Eye (tissue), 1 donor: ENCODE results near the gene HES3.
A peak's percentile ranks its signal among the peaks of the same experiment; 100 is the strongest.

Experiments
- DNase-seq: peaks from one replicate; pipeline ENCODE4 v3.0.0-alpha.2; 2015

HES3 gene

DNA sequence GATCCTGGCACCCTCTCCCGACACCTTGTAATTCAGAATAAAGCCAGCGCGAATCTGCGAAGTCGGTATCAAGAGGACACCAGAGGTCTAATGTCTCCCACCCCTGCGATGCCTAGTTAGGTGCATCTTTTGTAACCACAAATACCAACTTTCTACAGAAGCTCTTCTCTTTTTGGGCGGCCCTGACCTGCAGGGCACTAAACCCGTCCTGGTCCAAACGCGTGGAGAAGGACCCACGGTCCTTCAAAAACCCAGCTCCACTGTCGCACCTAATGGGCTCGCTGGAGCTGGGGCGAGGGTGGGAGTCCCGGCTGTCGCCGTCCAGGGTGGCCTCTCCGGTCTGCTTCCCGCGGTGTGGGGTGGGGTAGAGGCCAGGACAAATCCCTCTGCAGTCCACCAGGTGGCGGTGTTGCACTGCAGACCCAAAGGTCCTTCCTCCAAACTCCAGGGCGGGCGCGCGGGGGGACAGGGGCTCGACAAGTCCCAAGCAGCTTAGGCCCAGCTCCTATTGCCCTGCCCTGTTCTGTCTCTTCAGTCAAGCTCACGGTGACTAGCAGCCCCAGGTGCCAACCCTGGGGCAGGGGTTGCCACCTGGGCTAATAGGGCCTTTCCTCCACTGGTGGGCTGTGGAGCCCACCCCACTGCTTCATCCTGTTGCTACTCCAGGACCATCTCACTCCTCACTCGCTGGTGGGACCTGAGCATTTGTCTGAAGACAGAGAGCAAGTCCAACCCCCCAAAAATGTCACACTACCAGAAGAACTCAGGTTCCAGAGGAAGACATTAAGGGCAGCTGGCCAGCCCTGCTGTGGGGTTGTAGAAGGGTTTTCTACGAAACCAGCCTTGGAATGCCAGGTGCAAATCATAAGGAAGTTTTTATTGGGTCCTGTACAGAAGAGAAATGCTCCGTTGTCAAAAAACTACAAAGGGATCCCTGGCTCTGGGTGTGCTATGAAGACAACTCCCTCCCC is 2.8 kb downstream of the HES3 start:
- DNase-seq: peak; percentile 95

GRCh38 chr1:6247651-6248050 is 3.7 kb downstream of the HES3 start:
- no peak for DNase-seq

DNA sequence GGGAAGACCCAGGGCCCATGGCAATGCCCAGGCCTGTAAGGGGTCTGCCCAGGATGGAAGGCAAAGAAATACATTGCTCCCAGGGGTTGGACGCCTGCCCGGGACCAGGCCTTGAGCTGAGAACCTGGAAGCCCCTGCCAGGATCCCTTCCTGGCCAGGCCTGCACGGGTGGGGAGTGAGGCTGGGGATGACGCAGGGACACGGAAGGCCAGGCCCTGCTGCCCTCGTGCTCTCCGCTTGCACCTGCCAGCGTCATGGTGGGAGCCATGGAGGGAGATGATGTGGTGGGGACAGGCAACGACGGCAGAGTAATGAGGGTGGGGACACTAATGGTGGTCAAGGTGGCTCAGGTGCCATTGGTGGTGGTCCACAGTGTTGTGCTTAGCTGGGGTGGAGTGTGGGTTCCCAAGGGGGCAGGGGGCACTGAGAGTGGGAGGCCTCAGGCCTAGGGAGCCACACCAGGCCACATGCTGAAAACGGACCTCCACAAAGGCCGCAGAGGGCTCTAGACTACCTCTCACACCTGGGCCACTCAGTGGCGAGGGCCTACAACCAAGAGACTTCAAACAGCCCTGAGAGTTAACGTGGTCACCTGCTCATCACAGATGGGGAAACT is 4.3 kb downstream of the HES3 start:
- no peak for DNase-seq

DNA sequence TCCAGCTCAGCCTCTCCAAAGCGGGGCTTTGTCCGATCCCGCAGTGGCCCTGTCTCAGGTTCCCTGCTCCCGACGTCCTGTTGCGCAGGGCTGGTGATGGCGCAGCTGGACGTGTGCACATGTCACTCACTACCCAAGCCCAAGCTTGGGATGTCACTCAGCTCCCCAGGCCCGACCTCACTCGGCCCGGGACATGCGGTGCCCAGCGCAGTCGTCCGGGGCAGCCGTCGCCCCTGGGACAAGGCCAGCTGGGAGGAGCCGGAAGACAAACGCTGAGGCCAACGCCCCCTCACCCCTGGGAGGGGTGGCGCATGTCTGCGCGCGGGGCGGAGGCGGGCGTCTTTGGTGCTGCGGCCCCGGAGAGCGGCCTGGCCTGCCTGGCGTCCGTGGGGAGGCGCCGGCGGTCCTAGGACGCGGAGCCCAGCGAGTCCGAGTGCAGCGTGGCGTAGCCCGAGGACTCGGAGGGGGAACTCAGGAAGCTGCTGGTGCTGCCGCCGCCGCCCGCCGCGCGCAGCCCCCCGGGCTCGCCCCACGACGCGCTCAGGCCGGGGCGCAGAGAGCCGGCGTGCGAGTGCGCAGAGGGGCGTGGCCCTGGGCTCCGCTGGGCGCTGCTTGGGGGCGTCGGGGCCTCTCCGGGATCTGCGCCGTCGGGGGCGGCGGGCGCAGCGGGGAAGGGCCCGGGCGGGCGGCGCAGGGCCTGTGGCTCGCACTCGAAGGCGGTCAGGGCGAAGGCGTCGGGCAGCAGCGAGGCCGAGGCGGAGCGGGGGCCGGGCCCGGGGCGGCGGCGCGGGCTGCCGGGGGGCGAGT is 5.2 kb downstream of the HES3 start:
- peak; percentile 64 for DNase-seq

GRCh38 chr1:6249739-6250689 is 6.0 kb downstream of the HES3 start:
- DNase-seq: no peak

- DNase-seq: no peak
Measured at GRCh38 chr1:6251233-6251632, 7.3 kb downstream of the HES3 start.

DNA sequence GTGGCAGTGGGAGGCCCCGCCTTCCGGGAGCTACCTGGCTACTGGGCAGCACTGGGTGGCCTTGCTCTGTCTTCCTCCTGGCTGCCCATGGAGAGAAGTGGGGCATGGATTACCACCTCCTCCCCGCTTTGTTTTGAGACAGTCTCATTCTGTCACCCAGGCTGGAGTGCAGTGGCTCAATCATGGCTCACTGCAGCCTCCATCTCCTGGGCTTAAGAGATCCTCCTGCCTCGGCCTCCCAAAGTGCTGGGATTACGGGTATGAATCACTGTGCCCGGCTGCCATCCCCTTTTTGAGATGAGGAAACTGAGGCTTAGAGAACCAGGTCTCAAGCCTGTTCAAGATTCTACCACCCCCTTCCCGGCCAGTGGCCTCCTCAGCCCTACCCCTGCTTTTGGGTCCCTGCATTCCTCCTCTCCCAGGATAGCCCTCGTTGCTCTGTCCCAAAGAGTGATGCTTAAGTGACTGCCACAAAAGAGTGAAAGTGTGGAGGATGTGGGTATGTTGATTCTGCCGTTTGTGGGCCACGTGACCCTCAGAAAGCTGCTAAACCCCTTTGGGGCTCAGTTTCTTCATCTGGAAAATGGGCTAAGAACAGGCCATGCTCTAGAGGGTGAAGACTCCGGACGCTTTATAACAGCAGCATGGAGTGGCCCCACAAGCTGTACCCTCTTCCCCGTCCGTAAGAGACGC is 7.8 kb downstream of the HES3 start:
- DNase-seq: no peak

- DNase-seq: no peak
Measured at GRCh38 chr1:6252374-6252710, 8.4 kb downstream of the HES3 start.

DNA sequence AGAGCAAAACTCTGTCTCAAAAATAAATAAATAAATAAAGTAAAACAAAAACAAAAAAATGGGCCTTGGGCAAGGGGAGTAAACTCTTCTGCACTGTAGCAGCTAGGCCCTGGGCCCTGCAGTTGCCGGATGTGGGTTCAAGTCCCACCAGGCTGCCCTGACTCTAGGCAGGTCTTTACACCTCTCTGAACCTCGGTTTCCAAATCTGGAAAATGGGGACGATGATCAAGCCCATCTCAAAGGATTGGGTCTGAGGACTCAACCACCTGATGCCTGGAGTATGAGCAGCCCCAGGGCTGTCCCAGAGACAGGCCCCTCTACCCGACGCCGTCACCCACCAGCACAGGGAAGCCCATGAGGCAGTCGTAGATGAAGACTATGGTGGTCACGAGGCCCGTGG is 9.4 kb downstream of the HES3 start:
- no peak for DNase-seq

DNA sequence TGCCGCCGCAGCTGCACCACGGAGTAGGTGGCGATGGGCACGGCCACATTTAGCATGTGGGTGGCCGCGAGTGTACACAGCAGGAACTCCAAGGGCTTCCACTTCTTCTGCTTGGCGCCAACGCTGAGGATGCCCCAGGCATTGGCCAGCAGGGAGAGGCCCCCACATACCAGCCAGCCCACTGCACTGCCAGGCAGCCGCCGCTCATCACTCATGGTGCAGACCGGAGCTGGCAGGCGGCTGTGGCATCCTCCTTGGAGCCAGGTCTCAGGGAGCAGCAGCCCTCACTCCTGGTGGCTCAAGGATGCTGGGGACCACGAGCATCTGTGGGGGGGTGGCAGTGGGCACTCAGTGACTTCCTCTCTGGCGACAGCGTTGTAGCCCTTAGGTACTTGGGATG is 10.7 kb downstream of the HES3 start:
- no peak for DNase-seq

GRCh38 chr1:6256645-6257044 is 12.7 kb downstream of the HES3 start:
- DNase-seq: no peak

DNA sequence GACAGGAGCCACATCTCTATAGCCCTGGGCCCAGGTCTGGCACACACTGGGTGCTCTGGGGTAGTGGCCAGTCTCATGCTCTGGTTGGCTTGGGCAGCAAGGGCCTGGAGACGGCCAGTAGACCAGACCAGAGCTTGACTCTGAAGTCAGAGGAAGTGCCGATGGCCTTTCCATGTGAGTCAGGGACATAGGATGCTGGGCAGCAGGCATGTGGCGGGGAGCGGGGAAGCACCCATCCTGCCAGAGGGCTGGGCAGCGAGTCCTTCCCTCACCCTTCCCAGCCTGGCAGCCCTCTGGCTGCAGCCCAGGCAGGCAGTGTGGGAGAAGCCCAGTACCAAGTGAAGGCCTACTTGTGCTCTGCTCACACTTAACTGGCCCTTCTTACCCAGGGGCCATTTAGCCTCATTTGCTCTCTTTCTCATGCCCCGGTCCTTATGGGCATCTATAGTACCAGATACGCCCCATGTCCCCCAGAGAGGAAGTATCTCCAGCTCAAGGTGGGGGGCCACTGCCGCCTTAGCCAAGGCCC is 13.6 kb downstream of the HES3 start:
- DNase-seq: no peak

DNA sequence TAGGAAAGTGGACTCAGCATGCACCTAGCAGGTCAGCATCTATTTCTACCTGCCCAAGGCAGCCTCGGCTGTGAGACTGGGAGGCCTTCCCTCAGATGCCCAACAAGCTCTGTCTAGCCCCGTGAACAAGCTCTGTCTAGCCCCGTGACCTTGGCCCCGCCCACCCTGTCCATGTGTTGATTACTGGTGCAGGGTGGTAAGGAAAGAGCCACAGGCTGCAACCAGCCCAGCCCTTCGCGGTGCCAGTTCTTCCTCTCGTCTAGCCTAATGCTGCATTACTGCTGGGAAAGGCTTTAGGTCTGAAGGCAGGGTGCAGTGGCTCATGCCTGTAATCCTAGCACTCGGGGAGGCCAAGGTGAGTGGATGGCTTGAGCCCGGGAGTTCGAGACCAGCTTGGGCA is 14.7 kb downstream of the HES3 start:
- DNase-seq: no peak

DNA sequence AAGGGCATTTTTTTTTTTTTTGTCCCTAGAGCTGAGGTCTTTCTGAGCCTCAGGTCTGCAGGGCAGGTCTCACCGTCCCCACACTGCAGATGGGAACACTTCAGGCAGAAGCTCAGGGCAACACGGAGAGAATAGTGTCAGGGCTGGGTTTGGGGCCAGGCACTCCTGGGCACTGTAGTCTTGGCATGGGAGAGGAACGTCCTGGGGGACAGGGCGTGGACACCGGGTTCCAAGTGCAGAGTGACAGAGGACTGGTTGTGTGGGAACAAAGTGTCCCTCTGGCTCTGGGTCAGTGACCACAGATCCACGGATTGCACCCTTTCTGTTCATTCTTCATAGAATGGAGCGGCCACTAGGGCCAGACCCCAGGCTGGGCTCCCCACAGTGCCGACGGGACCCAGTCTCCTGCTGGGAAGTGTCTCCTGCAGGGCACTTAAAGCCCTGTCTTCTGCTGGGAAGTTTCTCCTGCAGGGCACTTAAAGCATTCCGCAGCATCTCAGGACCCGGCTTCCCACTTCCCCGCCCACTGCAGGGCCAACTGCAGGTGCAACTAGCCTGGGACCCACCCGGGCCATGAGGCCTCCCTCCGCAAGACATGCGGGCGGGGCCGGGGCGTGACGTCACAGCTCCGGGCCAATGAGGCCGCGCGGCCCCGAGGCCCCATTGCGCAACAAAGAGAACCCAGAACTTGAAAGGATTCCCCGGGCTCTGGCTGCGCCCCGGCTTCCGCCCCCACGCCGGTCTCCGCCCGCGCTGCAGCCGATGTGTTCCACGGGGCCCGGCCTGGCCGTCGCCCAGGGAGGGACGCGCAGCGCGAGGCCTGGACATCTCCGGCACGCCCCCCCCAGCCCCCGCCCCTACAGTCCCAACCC is 15.7 kb downstream of the HES3 start:
- peak; percentile 85 for DNase-seq

DNA sequence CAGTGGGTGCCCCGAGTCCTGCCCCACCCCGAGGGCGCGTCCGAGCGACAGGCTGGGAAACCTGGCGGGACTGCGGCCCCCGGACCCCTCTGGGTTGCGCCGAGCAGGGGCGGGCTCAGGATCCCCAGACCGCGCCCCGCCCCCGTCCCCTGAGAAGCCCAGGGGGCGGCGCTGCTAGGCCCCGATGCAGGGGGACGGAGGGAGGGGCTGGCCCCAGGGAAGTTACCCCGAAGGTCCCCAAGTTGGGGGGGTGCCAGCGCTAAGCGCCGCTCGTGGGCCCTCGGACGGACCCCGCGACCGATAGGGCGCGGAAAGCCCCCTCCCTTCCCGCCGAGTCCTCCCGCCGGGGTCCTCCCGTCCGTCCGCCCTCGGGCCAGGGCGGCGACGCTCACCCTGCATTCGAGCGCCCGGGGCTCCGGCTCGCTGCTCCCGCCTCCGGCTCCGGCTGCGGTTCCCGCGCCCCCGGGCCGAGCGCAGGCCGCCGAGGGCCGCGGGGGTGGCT is 16.5 kb downstream of the HES3 start:
- no peak for DNase-seq

- peak; percentile 80 for DNase-seq
Measured at GRCh38 chr1:6260961-6261614, 17.1 kb downstream of the HES3 start, which contains the start of gene GPR153. Gene GPR153 (minus strand): TSS chr1:6261098. CDS start chr1:6254905, 6,193 bp downstream.

DNA sequence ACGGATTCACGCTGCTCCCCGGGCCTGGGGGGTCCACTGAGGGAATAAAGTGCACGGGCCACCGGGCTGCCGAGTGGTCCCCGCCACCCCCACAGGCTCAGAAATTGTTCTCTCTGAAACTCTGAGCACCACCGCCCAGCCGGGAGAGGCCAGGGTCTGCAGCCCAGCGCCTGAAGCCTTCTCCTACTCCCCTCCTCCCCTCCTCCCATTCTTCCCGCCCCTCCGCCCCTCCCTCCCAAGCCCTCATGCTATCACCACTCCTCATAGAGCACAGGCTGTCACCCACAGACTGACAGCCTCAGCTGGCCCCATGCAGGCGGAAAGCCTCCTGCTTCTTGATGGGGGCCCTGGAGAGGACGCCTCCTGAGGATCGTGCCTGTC is 17.6 kb downstream of the HES3 start:
- DNase-seq: peak; percentile 89

- DNase-seq: no peak
Measured at GRCh38 chr1:6262555-6263420, 18.8 kb downstream of the HES3 start.

GRCh38 chr1:6263716-6264115 is 19.7 kb downstream of the HES3 start:
- DNase-seq: no peak
